Esophagus squamous epithelium (tissue), 5 donors: ENCODE data around the gene DHX32. TPM values are rescaled to one million over a fixed set of nuclear protein-coding genes. Genes with fewer than 3 reads are reported as not detected.

ENCODE experiments used
- DNase-seq: peaks from one replicate; lab custom pipeline; 2025; lab: John Stamatoyannopoulos, UW
- H3K27ac ChIP-seq, 4 donors: fragments of 200-600 bp; sonication (generic); one replicate each; pipeline ENCODE4 v1.5.1; 2016 to 2019; ENCODE audit warnings: mild to moderate bottlenecking in 1 of 4
- H3K27me3 ChIP-seq, 4 donors: fragments of 200-600 bp; sonication (generic); 1 replicate in 3 of 4; 2 replicates in 1 of 4; pipeline versions ENCODE4 v1.5.1 to v1.6.0; 2017 to 2021; ENCODE audit warnings: antibody characterized with exemption in 1 of 4
- H3K36me3 ChIP-seq, 3 donors: fragments of 200-600 bp; sonication (generic); one replicate each; pipeline ENCODE4 v1.5.1; 2016 to 2019
- H3K4me1 ChIP-seq, 3 donors: fragments of 200-600 bp; sonication (generic); one replicate each; pipeline ENCODE4 v1.5.1; 2017 to 2019
- H3K4me3 ChIP-seq, 4 donors: fragments of 200-600 bp; sonication (generic); 1 replicate in 3 of 4; 2 replicates in 1 of 4; pipeline ENCODE4 v1.5.1; 2016 to 2019; ENCODE audit warnings: mild to moderate bottlenecking in 2 of 4, moderate library complexity in 1 of 4
- H3K9me3 ChIP-seq, 3 donors: fragments of 200-600 bp; sonication (generic); one replicate each; pipeline ENCODE4 v1.5.1; 2016 to 2019
- CTCF ChIP-seq, 6 experiments: fragments of 450-650 bp in 4 of 6; fragments of 200-600 bp in 2 of 6; sonication (generic) in 2 of 6; IDR thresholded peaks; one replicate each; pipeline ENCODE4 v1.5.1; 2016 to 2019; ENCODE audit warnings: antibody characterized with exemption in 6 of 6, mild to moderate bottlenecking in 4 of 6, moderate library complexity in 4 of 6
- POLR2A ChIP-seq, 4 donors: fragments of 450-650 bp; IDR thresholded peaks; one replicate each; pipeline ENCODE4 v1.6.1; 2017; ENCODE audit warnings: antibody characterized with exemption in 4 of 4, mild to moderate bottlenecking in 4 of 4, moderate library complexity in 3 of 4
- WGBS, 2 donors: methylation state at CpG; one replicate each; pipeline ENCODE4 v1.1.5; 2018; 5-methylcytosine and 5-hydroxymethylcytosine counted together
- intact Hi-C: fragments of 100-400 bp; cut with DNase I; formaldehyde crosslinking; loops from one replicate; pipeline ENCODE4 v1.15.0; 2022
- small RNA-seq, 4 donors: library from RNA; depleted of rRNA; stranded (forward); fragments of <200 nt; gene quantifications; one replicate each; pipeline ENCODE3, GENCODE V24; 2016
- total RNA-seq, 4 donors: library from RNA; depleted of rRNA; stranded (reverse); fragments of >200 nt; gene quantifications; one replicate each; pipeline ENCODE4 v1.1.0, GENCODE V29; 2016
- donor health status: DM: yes; HTN: yes; CAD: no.

The DHX32 gene
- total RNA-seq, 4 donors from 2014 or later = 36.6 to 52.4 (median 42.3) TPM

- TF ChIP-seq POLR2A (IDR thresholded peaks at IDR 0.05) = no peak
- TF ChIP-seq CTCF (IDR thresholded peaks at IDR 0.05) = no peak
- peaks cover 0 to 90% (median 10%) of the 10 kb centered on the region in 3 donors for H3K36me3 ChIP-seq
- H3K4me3 ChIP-seq = no peak overlapping the region
- no peaks in the 10 kb centered on the region for H3K4me1 ChIP-seq
- no CpG with 5 or more reads among the region's 2 CpGs for WGBS, 2 donors
- H3K9me3 ChIP-seq = no peaks in the 10 kb centered on the region
- no peaks in the 10 kb centered on the region for H3K27me3 ChIP-seq
- intact Hi-C loops = no loop called here
- no peak for DNase-seq
- no peak overlapping the region for H3K27ac ChIP-seq
Observed at GRCh38 chr10:125795128-125795527, 86.0 kb downstream of the DHX32 start.

GRCh38 chr10:125792342-125793300, 88.5 kb downstream of the DHX32 start:
- intact Hi-C loops = no loop called here
- Histone ChIP-seq H3K27me3 (no peaks in the 10 kb centered on the region), H3K4me1 (no peaks in the 10 kb centered on the region), H3K36me3 (peaks cover 0 to 89% (median 16%) of the 10 kb centered on the region in 3 donors), H3K27ac (no peak overlapping the region), H3K4me3 (no peak overlapping the region), H3K9me3 (no peaks in the 10 kb centered on the region)
- DNase-seq = no peak
- WGBS, 2 donors = 88 to 91% methylated on average over 8 to 10 of the region's 14 CpGs
- TF ChIP-seq CTCF (IDR thresholded peaks at IDR 0.05) (no peak), POLR2A (IDR thresholded peaks at IDR 0.05) (no peak)

- TF ChIP-seq CTCF (IDR thresholded peaks at IDR 0.05) = no peak
- TF ChIP-seq POLR2A (IDR thresholded peaks at IDR 0.05) = no peak
- no peaks in the 10 kb centered on the region for H3K27me3 ChIP-seq
- intact Hi-C loops = no loop called here
Observed at GRCh38 chr10:125788156-125789034, 92.7 kb downstream of the DHX32 start.

More at GRCh38 chr10:125788156-125789034, 92.7 kb downstream of the DHX32 start:
- Histone ChIP-seq H3K36me3 (peaks cover 0 to 46% (median 10%) of the 10 kb centered on the region in 3 donors), H3K27ac (no peak overlapping the region), H3K9me3 (no peaks in the 10 kb centered on the region), H3K4me1 (no peaks in the 10 kb centered on the region), H3K4me3 (no peak overlapping the region)
- DNase-seq = no peak
- 75 to 88% methylated on average over 2 to 4 of the region's 17 CpGs for WGBS, 2 donors

Small RNAs within 50 kb of the gene (small RNA-seq; reads per million reads assigned to genes)
- gene MIR4484 = 0 to 0.09 (median 0) reads per million in 4 donors
- gene RF00017 = 0 reads per million in 4 donors
- gene RNU2-42P = 0 reads per million in 4 donors

Other genes starting within 250 kb of the DHX32 start
- not detected for gene TEX36, start 198.1 kb downstream of the DHX32 start, total RNA-seq
- gene EDRF1, start 161.6 kb downstream of the DHX32 start, total RNA-seq = 10 to 100 TPM in 3 of 4 donors, 1 to 10 TPM in 1; 4.3 to 21.2 (median 15.6) TPM
- gene MMP21, start 105.5 kb downstream of the DHX32 start, total RNA-seq = under 1 TPM in 1 of 4 donors, not detected in 3; 0.19 TPM
- gene UROS, start 58.0 kb downstream of the DHX32 start, total RNA-seq = 10 to 100 TPM; 17.5 to 40.7 (median 23.8) TPM
- gene BCCIP, start 57.7 kb downstream of the DHX32 start, total RNA-seq = 10 to 100 TPM; 29.5 to 62.0 (median 53.5) TPM
- 1 to 10 TPM; 1.7 to 7.7 (median 3.8) TPM for gene FANK1, start 15.3 kb upstream of the DHX32 start, total RNA-seq